ENCODE results near the gene ACY1. TPM values are rescaled to one million over a fixed set of nuclear protein-coding genes. Genes with fewer than 3 reads are reported as not detected.

The ACY1 gene
- total and polyA plus RNA-seq, 2 of the 13 experiments (the other 11 are each of a cell fraction or from before 2014, with no cell fraction given): 113 to 162 TPM

- no peak; the same call in 1 of the 2 replicates for TF ChIP-seq CAMTA2 (CRISPR knock-in tag; IDR thresholded peaks at IDR 0.05; ENCODE audit: borderline replicate concordance)
- peak; percentile 44; the same call in 1 of the 2 replicates for TF ChIP-seq KDM3A (CRISPR knock-in tag; IDR thresholded peaks at IDR 0.05; ENCODE audit: low read depth)
- no peak; the same call in 1 of the 2 replicates for TF ChIP-seq ZSCAN12 (CRISPR knock-in tag; IDR thresholded peaks at IDR 0.05)
- no peak for TF ChIP-seq CENPT (CRISPR knock-in tag; IDR thresholded peaks at IDR 0.05; ENCODE audit: low read depth)
- no peak for TF ChIP-seq U2AF2 (IDR thresholded peaks at IDR 0.05; ENCODE audit: low read depth, low read length)
- peak; percentile 52; the same call in 1 of the 2 replicates for TF ChIP-seq ZNF335 (CRISPR knock-in tag; IDR thresholded peaks at IDR 0.05)
- TF ChIP-seq, protein P1, sequence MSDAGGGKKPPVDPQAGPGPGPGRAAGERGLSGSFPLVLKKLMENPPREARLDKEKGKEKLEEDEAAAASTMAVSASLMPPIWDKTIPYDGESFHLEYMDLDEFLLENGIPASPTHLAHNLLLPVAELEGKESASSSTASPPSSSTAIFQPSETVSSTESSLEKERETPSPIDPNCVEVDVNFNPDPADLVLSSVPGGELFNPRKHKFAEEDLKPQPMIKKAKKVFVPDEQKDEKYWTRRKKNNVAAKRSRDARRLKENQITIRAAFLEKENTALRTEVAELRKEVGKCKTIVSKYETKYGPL (CRISPR knock-in tag; IDR thresholded peaks at IDR 0.05): no peak
- 0 out of 2 replicates have a peak, but pooled peaks have one; percentile 21 for TF ChIP-seq EEA1 (CRISPR knock-in tag; IDR thresholded peaks at IDR 0.05; ENCODE audit: borderline replicate concordance)
- no peak for TF ChIP-seq KAT2B (IDR thresholded peaks at IDR 0.05; ENCODE audit: borderline replicate concordance, low read depth, low read length)
- TF ChIP-seq, protein P2, sequence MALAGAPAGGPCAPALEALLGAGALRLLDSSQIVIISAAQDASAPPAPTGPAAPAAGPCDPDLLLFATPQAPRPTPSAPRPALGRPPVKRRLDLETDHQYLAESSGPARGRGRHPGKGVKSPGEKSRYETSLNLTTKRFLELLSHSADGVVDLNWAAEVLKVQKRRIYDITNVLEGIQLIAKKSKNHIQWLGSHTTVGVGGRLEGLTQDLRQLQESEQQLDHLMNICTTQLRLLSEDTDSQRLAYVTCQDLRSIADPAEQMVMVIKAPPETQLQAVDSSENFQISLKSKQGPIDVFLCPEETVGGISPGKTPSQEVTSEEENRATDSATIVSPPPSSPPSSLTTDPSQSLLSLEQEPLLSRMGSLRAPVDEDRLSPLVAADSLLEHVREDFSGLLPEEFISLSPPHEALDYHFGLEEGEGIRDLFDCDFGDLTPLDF (CRISPR knock-in tag; IDR thresholded peaks at IDR 0.05): no peak; the same call in 1 of the 2 replicates
- 0 out of 2 replicates have a peak, but pooled peaks have one; percentile 19 for TF ChIP-seq KLF15 (CRISPR knock-in tag; IDR thresholded peaks at IDR 0.05; ENCODE audit: borderline replicate concordance)
- TF ChIP-seq LCORL (IDR thresholded peaks at IDR 0.05): no peak
- TF ChIP-seq LCORL (CRISPR knock-in tag; IDR thresholded peaks at IDR 0.05): peak; percentile 91
- peak; percentile 17; the same call in 1 of the 2 replicates for TF ChIP-seq ZNF724P (CRISPR knock-in tag; IDR thresholded peaks at IDR 0.05; ENCODE audit: borderline replicate concordance)
- TF ChIP-seq PCBP1 (IDR thresholded peaks at IDR 0.05; ENCODE audit: borderline replicate concordance, low read depth, low read length): no peak
- TF ChIP-seq, protein P3, sequence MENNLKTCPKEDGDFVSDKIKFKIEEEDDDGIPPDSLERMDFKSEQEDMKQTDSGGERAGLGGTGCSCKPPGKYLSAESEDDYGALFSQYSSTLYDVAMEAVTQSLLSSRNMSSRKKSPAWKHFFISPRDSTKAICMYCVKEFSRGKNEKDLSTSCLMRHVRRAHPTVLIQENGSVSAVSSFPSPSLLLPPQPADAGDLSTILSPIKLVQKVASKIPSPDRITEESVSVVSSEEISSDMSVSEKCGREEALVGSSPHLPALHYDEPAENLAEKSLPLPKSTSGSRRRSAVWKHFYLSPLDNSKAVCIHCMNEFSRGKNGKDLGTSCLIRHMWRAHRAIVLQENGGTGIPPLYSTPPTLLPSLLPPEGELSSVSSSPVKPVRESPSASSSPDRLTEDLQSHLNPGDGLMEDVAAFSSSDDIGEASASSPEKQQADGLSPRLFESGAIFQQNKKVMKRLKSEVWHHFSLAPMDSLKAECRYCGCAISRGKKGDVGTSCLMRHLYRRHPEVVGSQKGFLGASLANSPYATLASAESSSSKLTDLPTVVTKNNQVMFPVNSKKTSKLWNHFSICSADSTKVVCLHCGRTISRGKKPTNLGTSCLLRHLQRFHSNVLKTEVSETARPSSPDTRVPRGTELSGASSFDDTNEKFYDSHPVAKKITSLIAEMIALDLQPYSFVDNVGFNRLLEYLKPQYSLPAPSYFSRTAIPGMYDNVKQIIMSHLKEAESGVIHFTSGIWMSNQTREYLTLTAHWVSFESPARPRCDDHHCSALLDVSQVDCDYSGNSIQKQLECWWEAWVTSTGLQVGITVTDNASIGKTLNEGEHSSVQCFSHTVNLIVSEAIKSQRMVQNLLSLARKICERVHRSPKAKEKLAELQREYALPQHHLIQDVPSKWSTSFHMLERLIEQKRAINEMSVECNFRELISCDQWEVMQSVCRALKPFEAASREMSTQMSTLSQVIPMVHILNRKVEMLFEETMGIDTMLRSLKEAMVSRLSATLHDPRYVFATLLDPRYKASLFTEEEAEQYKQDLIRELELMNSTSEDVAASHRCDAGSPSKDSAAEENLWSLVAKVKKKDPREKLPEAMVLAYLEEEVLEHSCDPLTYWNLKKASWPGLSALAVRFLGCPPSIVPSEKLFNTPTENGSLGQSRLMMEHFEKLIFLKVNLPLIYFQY (CRISPR knock-in tag; IDR thresholded peaks at IDR 0.05; ENCODE audit: borderline replicate concordance): no peak
- 0 out of 2 replicates have a peak, but pooled peaks have one; percentile 1 for TF ChIP-seq HBP1 (CRISPR knock-in tag; IDR thresholded peaks at IDR 0.05; ENCODE audit: low read depth)
- no peak for TF ChIP-seq TBP (CRISPR knock-in tag; IDR thresholded peaks at IDR 0.05)
- no peak for TF ChIP-seq SRSF1 (optimal IDR thresholded peaks at IDR 0.05; ENCODE audit: low read depth, low read length)
- no peak; the same call in 1 of the 2 replicates for TF ChIP-seq ONECUT2 (CRISPR knock-in tag; IDR thresholded peaks at IDR 0.05)
- peak; percentile 95; the same call in 1 of the 2 replicates for TF ChIP-seq ZBTB25 (CRISPR knock-in tag; IDR thresholded peaks at IDR 0.05)
These were observed at the start of gene ACY1 (continued) for GRCh38 chr3:51982838-51983577.

Measured in HepG2 (cell line).